ENCODE results near the gene DNMBP. TPM values are rescaled to one million over a fixed set of nuclear protein-coding genes. Genes with fewer than 3 reads are reported as not detected.

Gene DNMBP
- total RNA-seq, 1 donor from 2014 or later: 7.7 TPM

DNA sequence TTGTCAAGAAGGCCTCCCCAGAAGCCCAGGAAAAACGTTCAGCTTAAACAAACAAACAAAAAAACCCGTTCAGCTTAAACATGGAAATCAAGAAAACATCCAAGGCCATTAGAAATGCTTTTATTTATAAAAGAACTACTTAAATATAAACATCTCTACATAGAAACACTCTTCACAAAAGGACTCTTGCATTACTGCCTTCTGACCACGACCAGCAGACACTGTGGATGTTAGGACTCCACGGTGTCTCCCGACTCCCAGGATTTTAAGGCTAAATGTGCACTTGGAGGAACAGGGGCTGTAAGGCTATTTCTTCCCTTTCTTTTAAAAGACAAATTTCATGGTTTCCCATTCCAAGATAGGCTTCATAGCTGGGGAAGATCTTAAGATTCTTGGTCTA is 134.3 kb downstream of the DNMBP start:
- Histone ChIP-seq H3K27me3 (ENCODE audit: low read depth) (no peaks in the 10 kb centered on the region), H3K36me3 (peaks cover 51% of the 10 kb centered on the region), H3K27ac (replicated peaks) (no peak overlapping the region), H3K9me3 (replicated peaks) (no peaks in the 10 kb centered on the region), H3K4me1 (peaks cover 10% of the 10 kb centered on the region), H3K4me3 (no peak overlapping the region)
- TF ChIP-seq, protein P1, sequence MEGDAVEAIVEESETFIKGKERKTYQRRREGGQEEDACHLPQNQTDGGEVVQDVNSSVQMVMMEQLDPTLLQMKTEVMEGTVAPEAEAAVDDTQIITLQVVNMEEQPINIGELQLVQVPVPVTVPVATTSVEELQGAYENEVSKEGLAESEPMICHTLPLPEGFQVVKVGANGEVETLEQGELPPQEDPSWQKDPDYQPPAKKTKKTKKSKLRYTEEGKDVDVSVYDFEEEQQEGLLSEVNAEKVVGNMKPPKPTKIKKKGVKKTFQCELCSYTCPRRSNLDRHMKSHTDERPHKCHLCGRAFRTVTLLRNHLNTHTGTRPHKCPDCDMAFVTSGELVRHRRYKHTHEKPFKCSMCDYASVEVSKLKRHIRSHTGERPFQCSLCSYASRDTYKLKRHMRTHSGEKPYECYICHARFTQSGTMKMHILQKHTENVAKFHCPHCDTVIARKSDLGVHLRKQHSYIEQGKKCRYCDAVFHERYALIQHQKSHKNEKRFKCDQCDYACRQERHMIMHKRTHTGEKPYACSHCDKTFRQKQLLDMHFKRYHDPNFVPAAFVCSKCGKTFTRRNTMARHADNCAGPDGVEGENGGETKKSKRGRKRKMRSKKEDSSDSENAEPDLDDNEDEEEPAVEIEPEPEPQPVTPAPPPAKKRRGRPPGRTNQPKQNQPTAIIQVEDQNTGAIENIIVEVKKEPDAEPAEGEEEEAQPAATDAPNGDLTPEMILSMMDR (IDR thresholded peaks at IDR 0.05; ENCODE audit: borderline replicate concordance): no peak
- intact Hi-C loops (cut with micrococcal nuclease): no loop called here
- no peak for DNase-seq

DNA sequence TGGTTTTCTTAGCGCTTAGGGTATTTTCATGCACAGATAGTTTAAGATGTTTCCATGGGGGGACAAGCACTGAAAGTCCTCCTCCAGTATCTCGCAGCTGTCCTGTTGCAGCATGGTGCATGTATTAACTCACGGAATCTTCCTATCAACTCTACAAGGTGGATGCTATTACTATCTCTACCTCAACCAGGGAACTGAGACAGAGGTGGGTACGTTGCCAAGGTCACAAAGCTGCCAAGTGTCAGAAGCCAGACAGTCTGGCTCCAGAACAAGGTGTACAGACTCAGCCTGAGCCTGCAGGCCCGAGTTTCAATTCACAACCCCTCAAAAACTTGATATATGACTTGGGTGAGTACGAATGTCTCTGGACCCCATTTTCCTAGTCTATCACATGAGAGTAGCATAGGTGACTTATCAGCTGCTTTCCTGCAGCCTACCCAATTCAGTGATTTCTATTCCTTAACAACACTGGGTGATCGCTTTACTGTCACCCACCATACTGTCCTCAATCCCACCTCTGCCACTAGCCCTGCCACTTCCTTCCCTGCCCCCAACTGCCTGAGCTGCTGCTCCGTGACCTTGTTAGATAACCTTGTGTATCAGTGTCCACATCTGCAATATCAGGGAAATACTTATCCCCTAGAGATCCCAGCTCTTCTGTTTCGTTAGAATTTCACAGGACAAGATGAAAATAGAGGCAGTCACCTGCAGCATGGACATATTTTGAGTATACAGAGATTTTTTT is 135.2 kb downstream of the DNMBP start:
- DNase-seq: no peak
- Histone ChIP-seq H3K4me3 (no peak overlapping the region), H3K27me3 (ENCODE audit: low read depth) (peaks cover 4% of the 10 kb centered on the region), H3K4me1 (peaks cover 10% of the 10 kb centered on the region), H3K9me3 (replicated peaks) (no peaks in the 10 kb centered on the region), H3K27ac (replicated peaks) (no peak overlapping the region), H3K36me3 (peaks cover 42% of the 10 kb centered on the region)
- intact Hi-C loops (cut with micrococcal nuclease): no loop called here
- TF ChIP-seq, protein P1 (IDR thresholded peaks at IDR 0.05; ENCODE audit: borderline replicate concordance): no peak

DNA sequence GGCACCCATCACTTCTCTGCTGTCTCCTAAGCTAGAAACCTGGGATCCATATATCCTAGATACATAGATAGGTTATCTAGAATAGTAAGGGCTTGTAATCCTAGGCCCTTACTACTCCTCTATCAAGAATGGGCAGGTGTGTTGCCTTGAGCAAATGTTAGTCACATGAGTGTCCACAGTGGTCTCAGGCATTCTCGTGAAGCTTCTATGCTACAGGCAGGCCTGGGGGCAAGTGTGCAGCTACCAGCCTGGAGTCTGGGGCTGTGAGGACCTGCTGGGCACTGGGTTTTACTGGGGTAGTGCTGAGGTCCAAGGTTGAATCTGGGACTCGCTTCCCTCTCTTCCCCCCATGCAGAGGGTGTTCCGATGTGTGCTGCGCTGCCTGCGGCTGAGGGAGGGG is 135.9 kb downstream of the DNMBP start:
- Histone ChIP-seq H3K36me3 (peaks cover 35% of the 10 kb centered on the region), H3K9me3 (replicated peaks) (no peaks in the 10 kb centered on the region), H3K4me1 (peaks cover 10% of the 10 kb centered on the region), H3K27me3 (ENCODE audit: low read depth) (peaks cover 10% of the 10 kb centered on the region), H3K4me3 (no peak overlapping the region), H3K27ac (replicated peaks) (no peak overlapping the region)
- intact Hi-C loops (cut with micrococcal nuclease): no loop called here
- TF ChIP-seq, protein P1 (IDR thresholded peaks at IDR 0.05; ENCODE audit: borderline replicate concordance): no peak
- DNase-seq: no peak

DNA sequence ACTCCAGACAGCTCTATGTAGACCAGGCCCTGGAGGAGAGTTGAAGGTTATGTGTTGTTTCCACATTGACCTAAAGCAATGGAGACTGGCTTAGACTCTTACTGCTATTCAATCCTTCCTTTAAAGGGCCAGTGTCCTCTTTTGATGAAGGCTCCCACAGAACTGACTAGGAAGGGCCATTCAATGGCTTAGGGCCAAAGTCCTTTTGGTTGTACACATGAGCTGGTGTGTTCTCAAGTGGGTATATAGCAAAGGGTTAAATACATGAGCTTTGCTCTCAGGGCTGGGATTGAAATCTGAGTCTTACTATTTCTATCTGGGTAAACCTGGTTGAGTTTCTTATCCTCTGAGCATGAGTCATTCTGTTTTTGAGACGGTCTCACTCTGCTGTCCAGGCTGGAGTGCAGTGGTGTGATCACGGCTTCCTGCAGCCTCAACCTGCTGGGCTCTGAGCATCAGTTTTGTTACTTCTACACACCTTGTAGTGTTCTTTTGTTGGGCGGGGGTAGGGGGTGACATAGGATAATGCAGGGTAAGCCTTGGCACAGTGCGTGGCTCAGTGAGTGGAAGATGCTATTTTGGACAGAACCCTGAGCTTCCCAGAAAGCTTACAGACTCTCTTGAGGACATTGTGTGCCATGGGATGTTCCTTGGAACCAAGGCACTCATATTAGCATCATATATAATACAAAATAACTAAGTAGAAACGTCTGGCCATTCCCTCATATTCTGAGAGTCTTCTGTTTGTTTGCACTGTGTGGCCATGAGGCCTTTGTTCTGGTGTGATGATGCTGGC is 137.2 kb downstream of the DNMBP start:
- H3K27ac ChIP-seq (replicated peaks): no peak overlapping the region
- peaks cover 11% of the 10 kb centered on the region for H3K27me3 ChIP-seq (ENCODE audit: low read depth)
- no peak for DNase-seq
- TF ChIP-seq, protein P1 (IDR thresholded peaks at IDR 0.05; ENCODE audit: borderline replicate concordance): no peak
- H3K36me3 ChIP-seq: peaks cover 22% of the 10 kb centered on the region
- no peaks in the 10 kb centered on the region for H3K9me3 ChIP-seq (replicated peaks)
- peaks cover 10% of the 10 kb centered on the region for H3K4me1 ChIP-seq
- no peak overlapping the region for H3K4me3 ChIP-seq
- intact Hi-C loops (cut with micrococcal nuclease): no loop called here

DNA sequence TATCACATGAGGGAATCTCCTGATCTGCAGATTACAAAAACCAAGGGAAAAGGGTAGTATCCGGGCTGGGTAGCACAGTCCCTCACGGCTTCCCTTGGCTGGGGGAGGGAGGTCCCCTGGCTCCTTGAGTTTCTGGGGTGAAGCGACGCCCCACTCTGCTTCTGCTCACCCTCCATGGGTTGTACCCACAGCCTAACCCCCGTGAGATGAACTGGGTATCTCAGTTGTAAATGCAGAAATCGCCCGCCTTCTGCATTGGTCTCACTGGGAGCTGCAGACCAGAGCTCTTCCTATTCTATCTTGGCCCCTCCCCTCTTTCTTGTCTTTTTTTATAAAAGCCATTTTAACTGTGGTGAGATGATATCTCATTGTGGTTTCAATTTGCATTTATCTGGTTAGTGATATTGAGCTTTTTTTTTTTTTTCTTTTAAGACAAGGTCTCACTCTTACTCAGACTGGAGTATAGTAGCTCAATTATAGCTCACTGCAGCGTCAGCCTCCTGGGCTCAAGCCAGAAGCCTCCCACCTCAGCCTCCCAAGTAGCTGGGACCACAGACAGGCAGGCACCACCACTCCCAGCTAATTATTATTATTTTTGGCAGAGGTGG is 139.5 kb downstream of the DNMBP start:
- H3K4me3 ChIP-seq: no peak overlapping the region
- H3K27me3 ChIP-seq (ENCODE audit: low read depth): peaks cover 26% of the 10 kb centered on the region
- intact Hi-C loops (cut with micrococcal nuclease): no loop called here
- H3K4me1 ChIP-seq: peaks cover 10% of the 10 kb centered on the region
- H3K36me3 ChIP-seq: peaks cover under 1% of the 10 kb centered on the region
- no peak for DNase-seq
- H3K27ac ChIP-seq (replicated peaks): no peak overlapping the region
- peaks cover 11% of the 10 kb centered on the region for H3K9me3 ChIP-seq (replicated peaks)
- TF ChIP-seq, protein P1 (IDR thresholded peaks at IDR 0.05; ENCODE audit: borderline replicate concordance): no peak
